Activated CD4-positive, alpha-beta T cell treated with anti-CD3 and anti-CD28 coated beads for 4 hours (primary cell): ENCODE results near the gene MTHFR.

Source experiments
- DNase-seq, 2 donors: peaks; one replicate each; pipeline ENCODE4 v3.0.0-alpha.2; 2020

The MTHFR gene

DNA sequence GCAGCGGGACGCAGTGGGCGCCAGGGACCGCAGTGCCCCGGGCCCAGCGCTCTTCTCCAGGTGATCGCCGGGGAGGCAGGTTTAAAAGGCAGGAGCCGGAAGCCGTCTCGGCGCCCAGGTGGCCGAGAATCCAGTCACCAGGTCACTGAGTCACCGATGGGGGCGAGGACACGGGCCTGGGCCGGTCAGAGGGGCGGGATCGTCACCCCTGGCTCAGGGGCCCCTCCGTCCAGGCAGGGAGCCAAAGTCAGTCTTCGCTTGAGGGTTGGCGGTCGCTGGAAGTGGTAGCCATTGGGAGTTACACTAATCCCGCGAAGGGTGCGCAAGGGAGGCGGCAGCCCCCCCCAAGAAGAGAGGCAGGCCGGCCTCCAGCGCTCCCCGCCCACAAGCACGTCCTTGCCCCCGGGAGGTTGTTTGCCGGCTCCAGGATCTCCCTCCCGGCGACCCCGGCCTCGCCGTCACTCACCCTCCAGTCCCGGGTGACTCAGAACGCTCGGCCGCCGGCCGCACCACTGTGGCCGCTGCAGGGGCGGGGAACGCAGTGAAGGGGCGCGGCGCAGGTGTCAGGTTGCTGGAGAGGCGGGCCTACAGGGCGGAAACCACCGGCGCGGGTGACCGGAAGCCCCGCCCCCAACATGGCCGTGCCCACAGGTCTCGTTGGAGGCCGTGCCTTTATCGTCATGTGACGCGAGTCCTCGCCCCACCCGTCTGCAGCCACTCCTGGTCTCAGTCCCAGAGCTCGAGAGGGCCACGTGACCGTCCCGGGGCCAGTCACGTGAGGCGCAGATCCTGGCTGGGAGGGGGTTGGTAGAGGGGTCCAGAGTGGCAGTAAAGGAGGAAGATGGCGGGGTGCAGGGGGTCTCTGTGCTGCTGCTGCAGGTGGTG lies at the start of gene MTHFR, which contains the start of gene CLCN6:
Gene MTHFR, minus strand, starts transcription at position 543 of the 885 bp plus-strand sequence. CDS start 2,848 bp downstream, outside the sequence.
Gene CLCN6, plus strand, starts transcription at position 770 of the 885 bp plus-strand sequence. Its CDS starts 72 bp downstream, at position 842.
- DNase-seq = peak; percentile 96 to 97

- no peak for DNase-seq
These were observed 49.7 kb upstream of the MTHFR start for GRCh38 chr1:11855430-11855829.

DNA sequence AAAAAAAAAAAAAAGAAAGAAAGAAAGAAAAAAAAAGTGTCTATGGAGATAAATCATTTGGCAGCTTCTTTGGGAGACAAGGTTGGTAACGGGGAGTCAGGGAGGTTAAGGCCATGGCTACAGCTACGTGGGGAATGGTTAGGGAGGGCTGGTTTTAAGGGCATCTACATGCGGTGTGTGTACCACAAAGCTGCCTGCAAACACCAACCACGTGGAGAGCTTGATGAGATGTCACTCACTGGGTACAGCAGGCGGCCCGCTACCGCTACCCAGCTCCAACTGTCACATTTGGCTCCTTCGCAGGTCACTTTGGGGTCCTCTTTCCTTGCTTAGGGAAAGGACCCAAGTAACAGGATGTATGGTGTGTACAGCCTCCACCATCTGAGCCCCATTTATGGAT lies 48.8 kb upstream of the MTHFR start:
- DNase-seq = no peak

GRCh38 chr1:11851180-11851579 lies 45.4 kb upstream of the MTHFR start:
- no peak for DNase-seq

GRCh38 chr1:11850156-11850555 lies 44.4 kb upstream of the MTHFR start:
- DNase-seq = no peak

- no peak for DNase-seq
These were observed 42.6 kb upstream of the MTHFR start for GRCh38 chr1:11848373-11848700.

GRCh38 chr1:11847667-11848372 lies 42.1 kb upstream of the MTHFR start, which contains the start of gene NPPA:
TSS of gene NPPA (minus strand) at chr1:11847783. CDS start at chr1:11847684, 99 bp downstream.
- DNase-seq = no peak

GRCh38 chr1:11845641-11846335 lies 40.0 kb upstream of the MTHFR start:
- DNase-seq = no peak

DNA sequence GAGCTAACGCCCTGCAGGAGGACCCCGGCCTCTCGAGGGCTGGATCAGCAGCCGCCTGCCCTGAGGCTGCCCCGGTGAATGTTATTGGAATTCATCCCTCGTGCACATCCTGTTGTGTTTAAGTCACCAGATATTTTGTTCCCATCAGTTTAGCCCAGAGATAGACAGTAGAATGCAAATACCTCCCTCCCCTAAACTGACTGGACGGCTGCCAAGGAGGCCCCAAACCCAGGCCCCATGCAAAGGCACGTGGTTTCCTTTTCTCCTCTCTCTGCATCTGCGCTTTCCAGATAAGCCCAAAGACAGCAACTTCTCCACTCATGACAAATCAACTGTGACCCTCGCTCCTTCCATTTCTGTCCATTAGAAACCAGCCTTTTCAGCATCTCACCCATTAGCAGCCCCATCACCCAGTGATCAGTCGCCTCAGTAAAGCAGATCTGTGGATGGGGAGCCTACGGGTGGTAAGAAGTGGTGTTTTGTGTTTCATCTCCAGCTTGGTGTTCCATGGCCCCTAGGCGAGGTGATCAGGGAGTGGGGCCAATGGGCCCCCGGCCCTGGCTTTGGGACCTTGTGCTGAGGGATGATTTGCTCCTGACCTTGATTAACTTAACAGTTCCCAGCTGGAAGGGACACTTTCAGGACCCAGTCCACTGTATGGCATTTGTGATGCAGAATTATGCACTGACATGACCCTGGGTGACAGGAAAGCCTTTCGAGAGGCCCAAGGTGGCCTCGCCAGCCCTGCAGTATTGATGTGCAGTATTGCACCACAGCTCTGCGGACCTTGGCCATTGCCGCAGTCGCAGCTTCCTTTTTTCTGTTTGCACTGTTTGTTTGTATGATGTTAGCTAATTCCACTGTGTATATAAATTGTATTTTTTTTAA lies 36.6 kb upstream of the MTHFR start:
- no peak for DNase-seq

DNA sequence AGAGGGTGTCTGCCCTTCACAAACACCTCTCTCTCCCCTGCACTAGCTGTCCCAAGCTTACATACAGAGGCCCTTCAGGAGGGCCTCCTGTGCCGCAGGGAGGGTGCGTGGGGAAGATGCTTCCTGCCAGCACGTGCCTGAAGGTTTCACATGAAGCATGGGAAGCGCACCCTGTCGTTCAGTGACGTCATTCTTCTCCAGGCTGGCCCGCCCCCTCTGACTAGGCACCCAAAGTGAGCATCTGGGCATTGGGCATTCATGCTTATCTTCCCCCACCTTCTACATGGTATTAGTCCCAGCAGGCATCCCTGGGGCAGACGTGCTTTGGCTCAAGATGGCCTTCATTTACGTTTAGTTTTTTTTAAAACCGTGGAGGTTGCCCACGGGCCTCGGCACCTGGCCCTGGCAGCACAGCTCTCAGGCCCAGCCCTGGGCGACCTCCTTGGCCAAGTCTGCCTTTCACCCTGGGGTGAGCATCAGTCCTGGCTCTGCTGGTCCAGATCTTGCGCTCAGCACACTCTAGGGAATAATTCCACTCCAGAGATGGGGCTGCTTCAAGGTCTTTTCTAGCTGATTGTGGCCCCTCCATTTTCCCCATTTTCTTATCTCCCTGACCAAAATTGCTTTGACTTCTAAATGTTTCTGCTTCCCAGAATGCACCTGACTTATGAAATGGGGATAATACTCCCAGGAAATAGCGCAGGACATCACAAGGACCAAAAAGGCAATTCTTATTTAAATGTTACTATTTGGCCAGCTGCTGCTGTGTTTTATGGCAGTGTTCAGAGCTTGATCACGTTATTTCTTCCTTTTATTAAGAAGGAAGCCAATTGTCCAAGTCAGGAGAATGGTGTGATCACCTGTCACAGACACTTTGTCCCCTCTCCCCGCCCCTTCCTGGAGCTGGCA lies 35.7 kb upstream of the MTHFR start:
- DNase-seq = no peak

DNA sequence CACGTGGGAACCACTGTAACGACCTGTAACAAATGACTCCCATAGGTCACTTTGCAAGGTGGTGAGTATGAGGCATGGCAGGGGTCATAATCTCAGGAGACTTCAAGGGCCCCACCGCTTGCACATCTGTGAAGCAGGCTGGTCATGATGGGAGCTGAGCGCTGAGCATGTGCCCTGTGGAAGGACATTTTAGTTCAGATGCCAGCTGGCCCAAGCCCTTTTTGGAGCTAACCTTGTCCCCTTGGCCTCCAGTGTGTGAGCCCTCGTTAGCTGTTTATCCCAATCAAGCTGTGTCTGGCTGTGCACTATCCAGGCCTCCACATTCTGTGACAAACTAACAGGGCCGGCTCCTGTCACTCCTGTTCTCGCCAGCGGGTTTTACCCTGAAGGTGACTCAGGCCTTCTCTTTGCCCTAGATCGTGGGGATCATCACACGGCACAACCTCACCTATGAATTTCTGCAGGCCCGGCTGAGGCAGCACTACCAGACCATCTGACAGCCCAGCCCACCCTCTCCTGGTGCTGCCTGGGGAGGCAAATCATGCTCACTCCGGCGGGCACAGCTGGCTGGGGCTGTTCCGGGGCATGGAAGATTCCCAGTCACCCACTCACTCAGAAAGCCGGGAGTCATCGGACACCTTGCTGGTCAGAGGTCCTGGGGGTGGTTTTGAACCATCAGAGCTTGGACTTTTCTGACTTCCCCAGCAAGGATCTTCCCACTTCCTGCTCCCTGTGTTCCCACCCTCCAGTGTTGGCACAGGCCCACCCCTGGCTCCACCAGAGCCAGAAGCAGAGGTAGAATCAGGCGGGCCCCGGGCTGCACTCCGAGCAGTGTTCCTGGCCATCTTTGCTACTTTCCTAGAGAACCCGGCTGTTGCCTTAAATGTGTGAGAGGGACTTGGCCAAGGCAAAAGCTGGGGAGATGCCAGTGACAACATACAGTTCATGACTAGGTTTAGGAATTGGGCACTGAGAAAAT lies 34.3 kb upstream of the MTHFR start:
- no peak for DNase-seq

- peak; percentile 67 to 75 for DNase-seq
These were observed 32.8 kb upstream of the MTHFR start for GRCh38 chr1:11838349-11839272.

DNA sequence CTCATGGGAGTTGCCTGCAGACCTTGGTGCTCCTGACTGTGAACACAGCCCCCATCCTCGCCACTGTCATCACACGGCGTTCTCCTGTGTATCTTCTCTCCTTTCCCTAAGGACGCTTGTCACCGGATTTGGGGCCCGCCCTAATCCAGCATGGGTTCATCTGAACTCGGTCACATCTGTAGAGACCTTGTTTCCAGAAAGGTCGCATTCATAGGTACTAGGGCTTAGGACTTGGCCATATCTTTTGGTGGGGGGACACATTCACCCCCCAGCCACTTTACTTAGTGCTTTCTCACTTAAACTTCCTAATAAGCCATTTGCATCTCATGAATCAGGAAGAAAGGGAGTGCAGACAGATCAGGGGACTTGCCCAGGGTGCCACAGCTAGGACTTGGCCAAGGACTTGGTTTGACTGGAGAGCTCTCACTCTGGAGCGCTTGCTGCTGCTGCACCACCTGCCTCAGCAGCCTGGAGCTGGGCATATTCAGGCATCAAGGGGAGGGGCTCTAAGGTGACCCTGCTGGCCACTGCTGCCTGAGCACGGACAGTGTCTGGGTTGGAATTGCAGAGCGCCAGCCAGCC lies 32.1 kb upstream of the MTHFR start:
- DNase-seq = no peak

DNA sequence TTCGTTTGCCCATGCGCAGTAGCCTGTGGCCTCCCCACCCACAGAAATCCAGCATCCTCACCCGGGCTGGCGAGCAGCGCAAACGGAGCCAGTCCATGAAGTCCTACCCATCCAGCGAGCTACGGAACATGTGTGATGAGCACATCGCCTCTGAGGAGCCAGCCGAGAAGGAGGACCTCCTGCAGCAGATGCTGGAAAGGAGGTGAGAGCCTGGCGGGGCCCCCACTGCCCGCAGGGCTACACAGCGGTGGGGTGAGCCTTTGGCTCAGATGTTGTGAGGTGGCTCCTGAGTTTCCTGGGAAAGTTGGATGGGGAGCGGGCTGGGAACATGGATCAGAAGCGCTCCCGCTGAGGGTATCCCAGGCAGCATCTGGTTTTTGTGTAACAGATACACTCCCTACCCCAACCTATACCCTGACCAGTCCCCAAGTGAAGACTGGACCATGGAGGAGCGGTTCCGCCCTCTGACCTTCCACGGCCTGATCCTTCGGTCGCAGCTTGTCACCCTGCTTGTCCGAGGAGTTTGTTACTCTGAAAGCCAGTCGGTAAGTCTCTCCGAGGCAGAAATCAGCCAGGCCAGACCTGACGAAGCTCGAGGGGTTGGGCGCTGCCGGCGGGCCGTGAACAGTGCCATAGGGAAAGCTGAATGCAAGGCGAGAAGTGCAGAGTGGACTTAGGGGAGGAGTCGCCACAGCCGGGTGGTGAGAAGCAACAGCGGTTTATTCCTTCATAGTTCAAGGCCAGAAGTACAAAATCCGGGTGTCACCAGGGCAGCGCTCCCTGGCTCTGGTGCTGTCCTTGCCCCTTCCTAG lies 31.4 kb upstream of the MTHFR start:
- no peak for DNase-seq

DNA sequence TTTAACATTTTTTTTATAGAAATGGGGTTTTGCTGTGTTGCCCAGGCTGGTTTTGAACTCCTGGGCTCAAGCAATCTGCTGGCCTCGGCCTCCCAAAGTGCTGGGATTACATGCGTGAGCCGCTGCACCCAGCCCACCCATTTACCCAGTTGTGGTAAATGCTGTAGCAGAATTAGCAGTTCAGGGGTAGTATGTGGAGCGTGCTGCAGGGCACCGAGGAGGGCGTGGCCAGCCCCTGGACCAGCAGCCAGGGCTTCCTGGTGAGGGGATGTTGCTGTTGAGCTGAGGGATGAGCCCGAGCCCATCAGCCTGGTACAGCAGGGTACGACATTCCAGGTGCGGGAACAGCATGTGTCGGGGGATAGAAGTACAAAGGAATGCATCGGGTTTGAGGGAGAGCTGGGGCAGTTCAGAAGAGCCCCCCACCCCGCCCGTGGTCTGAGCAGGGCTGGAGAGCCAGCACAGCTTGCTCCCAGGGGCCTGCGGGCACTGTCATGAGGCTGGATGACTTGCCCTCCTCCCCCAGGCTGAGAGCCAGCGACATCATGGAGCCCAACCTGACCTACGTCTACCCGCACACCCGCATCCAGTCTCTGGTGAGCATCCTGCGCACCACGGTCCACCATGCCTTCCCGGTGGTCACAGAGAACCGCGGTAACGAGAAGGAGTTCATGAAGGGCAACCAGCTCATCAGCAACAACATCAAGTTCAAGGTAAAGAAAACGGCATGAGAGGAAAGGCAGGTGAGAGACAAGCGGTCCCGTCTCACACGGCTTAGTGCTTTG lies 29.9 kb upstream of the MTHFR start:
- DNase-seq = no peak

DNA sequence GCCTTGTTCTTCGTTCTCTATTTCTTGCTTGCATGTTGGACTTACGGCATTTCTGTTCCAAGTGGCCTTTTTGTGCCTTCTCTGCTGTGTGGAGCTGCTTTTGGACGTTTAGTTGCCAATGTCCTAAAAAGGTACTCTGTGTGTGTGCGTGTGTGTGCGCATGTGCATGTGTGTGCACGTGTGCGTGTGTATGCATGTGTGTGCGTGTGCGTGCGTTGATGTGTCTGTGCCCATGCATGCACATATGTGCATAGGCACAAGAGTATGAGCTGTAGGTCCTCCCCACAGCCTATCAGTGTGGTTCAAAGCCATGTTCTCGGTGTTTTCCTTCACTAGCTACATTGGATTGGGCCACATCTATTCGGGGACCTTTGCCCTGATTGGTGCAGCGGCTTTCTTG lies 28.1 kb upstream of the MTHFR start:
- DNase-seq = no peak

DNA sequence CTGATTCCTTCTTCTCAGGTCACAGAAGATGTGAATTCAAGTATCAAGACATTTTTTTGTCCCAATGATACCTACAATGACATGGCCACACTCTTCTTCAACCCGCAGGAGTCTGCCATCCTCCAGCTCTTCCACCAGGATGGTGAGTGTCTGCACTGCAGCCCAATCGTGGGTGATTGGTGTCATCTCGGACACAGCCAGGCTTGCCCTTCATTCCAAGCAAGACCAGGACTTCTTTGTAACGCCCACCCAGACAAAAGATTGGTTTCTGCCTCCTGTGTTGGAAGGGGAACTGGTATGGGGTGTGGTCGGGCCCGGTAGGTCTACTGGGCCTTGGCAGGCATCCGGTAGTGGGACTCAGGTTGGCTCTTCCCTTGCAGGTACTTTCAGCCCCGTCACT lies 27.7 kb upstream of the MTHFR start:
- DNase-seq = no peak
